ENCODE results near the gene ERN2.

DNA sequence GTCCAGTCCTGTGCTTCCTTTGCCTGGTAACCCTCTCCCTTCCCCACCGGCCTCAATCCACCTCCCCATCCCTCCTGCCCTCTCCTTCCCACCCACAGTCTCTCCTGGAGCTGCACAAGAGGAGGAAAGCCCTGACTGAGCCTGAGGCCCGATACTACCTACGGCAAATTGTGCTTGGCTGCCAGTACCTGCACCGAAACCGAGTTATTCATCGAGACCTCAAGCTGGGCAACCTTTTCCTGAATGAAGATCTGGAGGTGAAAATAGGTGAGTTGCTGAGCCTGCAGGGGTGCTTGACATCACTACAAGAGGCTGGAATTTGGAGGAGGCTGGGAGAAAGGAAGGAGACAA is 33.1 kb downstream of the ERN2 start:
- TF ChIP-seq ZFP37 (CRISPR knock-in tag; IDR thresholded peaks at IDR 0.05; ENCODE audit: borderline replicate concordance) (no peak), SMAD1 (CRISPR knock-in tag; IDR thresholded peaks at IDR 0.05; ENCODE audit: borderline replicate concordance, low read depth) (no peak), ZKSCAN5 (CRISPR knock-in tag; IDR thresholded peaks at IDR 0.05) (peak; percentile 75; the same call in 1 of the 2 replicates)
- TF ChIP-seq, protein P1, sequence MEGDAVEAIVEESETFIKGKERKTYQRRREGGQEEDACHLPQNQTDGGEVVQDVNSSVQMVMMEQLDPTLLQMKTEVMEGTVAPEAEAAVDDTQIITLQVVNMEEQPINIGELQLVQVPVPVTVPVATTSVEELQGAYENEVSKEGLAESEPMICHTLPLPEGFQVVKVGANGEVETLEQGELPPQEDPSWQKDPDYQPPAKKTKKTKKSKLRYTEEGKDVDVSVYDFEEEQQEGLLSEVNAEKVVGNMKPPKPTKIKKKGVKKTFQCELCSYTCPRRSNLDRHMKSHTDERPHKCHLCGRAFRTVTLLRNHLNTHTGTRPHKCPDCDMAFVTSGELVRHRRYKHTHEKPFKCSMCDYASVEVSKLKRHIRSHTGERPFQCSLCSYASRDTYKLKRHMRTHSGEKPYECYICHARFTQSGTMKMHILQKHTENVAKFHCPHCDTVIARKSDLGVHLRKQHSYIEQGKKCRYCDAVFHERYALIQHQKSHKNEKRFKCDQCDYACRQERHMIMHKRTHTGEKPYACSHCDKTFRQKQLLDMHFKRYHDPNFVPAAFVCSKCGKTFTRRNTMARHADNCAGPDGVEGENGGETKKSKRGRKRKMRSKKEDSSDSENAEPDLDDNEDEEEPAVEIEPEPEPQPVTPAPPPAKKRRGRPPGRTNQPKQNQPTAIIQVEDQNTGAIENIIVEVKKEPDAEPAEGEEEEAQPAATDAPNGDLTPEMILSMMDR (CRISPR knock-in tag; IDR thresholded peaks at IDR 0.05): no peak; the same call in 1 of the 2 replicates
- TF ChIP-seq, protein P2, sequence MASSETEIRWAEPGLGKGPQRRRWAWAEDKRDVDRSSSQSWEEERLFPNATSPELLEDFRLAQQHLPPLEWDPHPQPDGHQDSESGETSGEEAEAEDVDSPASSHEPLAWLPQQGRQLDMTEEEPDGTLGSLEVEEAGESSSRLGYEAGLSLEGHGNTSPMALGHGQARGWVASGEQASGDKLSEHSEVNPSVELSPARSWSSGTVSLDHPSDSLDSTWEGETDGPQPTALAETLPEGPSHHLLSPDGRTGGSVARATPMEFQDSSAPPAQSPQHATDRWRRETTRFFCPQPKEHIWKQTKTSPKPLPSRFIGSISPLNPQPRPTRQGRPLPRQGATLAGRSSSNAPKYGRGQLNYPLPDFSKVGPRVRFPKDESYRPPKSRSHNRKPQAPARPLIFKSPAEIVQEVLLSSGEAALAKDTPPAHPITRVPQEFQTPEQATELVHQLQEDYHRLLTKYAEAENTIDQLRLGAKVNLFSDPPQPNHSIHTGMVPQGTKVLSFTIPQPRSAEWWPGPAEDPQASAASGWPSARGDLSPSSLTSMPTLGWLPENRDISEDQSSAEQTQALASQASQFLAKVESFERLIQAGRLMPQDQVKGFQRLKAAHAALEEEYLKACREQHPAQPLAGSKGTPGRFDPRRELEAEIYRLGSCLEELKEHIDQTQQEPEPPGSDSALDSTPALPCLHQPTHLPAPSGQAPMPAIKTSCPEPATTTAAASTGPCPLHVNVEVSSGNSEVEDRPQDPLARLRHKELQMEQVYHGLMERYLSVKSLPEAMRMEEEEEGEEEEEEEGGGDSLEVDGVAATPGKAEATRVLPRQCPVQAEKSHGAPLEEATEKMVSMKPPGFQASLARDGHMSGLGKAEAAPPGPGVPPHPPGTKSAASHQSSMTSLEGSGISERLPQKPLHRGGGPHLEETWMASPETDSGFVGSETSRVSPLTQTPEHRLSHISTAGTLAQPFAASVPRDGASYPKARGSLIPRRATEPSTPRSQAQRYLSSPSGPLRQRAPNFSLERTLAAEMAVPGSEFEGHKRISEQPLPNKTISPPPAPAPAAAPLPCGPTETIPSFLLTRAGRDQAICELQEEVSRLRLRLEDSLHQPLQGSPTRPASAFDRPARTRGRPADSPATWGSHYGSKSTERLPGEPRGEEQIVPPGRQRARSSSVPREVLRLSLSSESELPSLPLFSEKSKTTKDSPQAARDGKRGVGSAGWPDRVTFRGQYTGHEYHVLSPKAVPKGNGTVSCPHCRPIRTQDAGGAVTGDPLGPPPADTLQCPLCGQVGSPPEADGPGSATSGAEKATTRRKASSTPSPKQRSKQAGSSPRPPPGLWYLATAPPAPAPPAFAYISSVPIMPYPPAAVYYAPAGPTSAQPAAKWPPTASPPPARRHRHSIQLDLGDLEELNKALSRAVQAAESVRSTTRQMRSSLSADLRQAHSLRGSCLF (CRISPR knock-in tag; IDR thresholded peaks at IDR 0.05; ENCODE audit: borderline replicate concordance): no peak

Measured in HepG2 (cell line).